GM19467 (cell line): ENCODE data around the gene SDK1.
"Not testable (repeated sequence)": the region's sequence is repeated elsewhere in the genome, so short reads cannot be mapped to it uniquely, and the experiment has no call there.

Source experiments
- ATAC-seq: cut with Tn5 transposase; IDR thresholded peaks from one replicate; pipeline ENCODE4 v1.9.1; 2021; ENCODE audit warnings: mild to moderate bottlenecking, moderate library complexity; ENCODE audit not compliant: unreplicated experiment

Gene SDK1

GRCh38 chr7:4225881-4226523, 925.0 kb downstream of the SDK1 start:
- no peak for ATAC-seq

GRCh38 chr7:4226524-4226882, 925.5 kb downstream of the SDK1 start:
- no peak for ATAC-seq

GRCh38 chr7:4227105-4228010, 926.3 kb downstream of the SDK1 start:
- no peak for ATAC-seq

GRCh38 chr7:4230352-4230751, 929.3 kb downstream of the SDK1 start:
- no peak for ATAC-seq

GRCh38 chr7:4233146-4233545, 932.1 kb downstream of the SDK1 start:
- no peak for ATAC-seq

- no peak for ATAC-seq
Measured at GRCh38 chr7:4233621-4234497, 932.8 kb downstream of the SDK1 start.

- no peak for ATAC-seq
Measured at GRCh38 chr7:4234498-4234855, 933.4 kb downstream of the SDK1 start.

GRCh38 chr7:4234886-4235285, 933.8 kb downstream of the SDK1 start:
- ATAC-seq, result no peak

- no peak for ATAC-seq
Measured at GRCh38 chr7:4235596-4235995, 934.5 kb downstream of the SDK1 start.

- ATAC-seq, result no peak
Measured at GRCh38 chr7:4236389-4236788, 935.3 kb downstream of the SDK1 start.

- not testable (repeated sequence) for ATAC-seq
Measured at GRCh38 chr7:4236873-4237272, 935.8 kb downstream of the SDK1 start.

GRCh38 chr7:4237296-4238235, 936.5 kb downstream of the SDK1 start:
- no peak for ATAC-seq

GRCh38 chr7:4238861-4239260, 937.8 kb downstream of the SDK1 start:
- ATAC-seq, result no peak

GRCh38 chr7:4240042-4240441, 939.0 kb downstream of the SDK1 start:
- ATAC-seq, result no peak

- no peak for ATAC-seq
Measured at GRCh38 chr7:4240520-4241303, 939.7 kb downstream of the SDK1 start.

GRCh38 chr7:4241304-4241612, 940.2 kb downstream of the SDK1 start:
- ATAC-seq, result no peak

- ATAC-seq, result no peak
Measured at GRCh38 chr7:4241791-4242190, 940.7 kb downstream of the SDK1 start.

- no peak for ATAC-seq
Measured at GRCh38 chr7:4242706-4243105, 941.7 kb downstream of the SDK1 start.

GRCh38 chr7:4244041-4244440, 943.0 kb downstream of the SDK1 start:
- no peak for ATAC-seq

GRCh38 chr7:4244635-4245034, 943.6 kb downstream of the SDK1 start:
- ATAC-seq, result no peak
